ENCODE measurements around the gene FBXL13. TPM values are rescaled to one million over a fixed set of nuclear protein-coding genes. Genes with fewer than 3 reads are reported as not detected.

The FBXL13 gene
- total and polyA plus RNA-seq, 10 of the 15 experiments (the other 5 are each of a cell fraction or from before 2014, with no cell fraction given), result 0.08 to 0.95 (median 0.28) TPM; not detected in 2

DNA sequence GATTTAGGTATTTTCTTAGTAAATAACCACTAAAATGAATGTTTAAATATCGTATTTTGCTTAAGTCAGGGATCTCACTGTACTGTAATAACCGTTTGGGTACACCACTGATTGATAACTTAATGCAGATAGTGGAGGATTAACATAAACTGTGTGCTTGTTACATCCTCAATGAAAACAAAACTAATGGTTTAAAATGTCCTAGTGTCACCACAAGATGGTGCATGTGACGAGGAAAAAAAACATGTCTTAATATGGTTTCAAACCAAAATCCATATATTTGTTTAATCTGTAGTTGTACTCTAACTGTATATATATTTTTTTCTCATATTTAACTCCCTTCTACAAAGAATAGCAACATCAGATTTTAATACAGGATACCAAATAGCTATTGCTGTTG, 19.5 kb upstream of the FBXL13 start:
- no peak for ATAC-seq
- TF ChIP-seq JUNB (IDR thresholded peaks at IDR 0.05), result no peak
- TF ChIP-seq CREM (IDR thresholded peaks at IDR 0.05; ENCODE audit: low read depth), result no peak
- peak; percentile 48 for TF ChIP-seq RAD21 (IDR thresholded peaks at IDR 0.05; ENCODE audit: insufficient read depth, low read depth, low read length)
- TF ChIP-seq BACH1 (IDR thresholded peaks at IDR 0.05; ENCODE audit: borderline replicate concordance), result no peak
- TF ChIP-seq CTCF (IDR thresholded peaks at IDR 0.05 in 2 of 3, conservative IDR thresholded peaks at IDR 0.05 in 1 of 3; ENCODE audit: control insufficient read depth in 2 of 3, extremely low read depth in 1 of 3, insufficient read depth in 1 of 3, low read depth in 3 of 3, low read length in 3 of 3), result peak in 2 of 3 experiments; percentile 18 to 26; a peak in 2 of 6 replicates
- no peak for TF ChIP-seq ZSCAN29 (IDR thresholded peaks at IDR 0.05)
- Histone ChIP-seq H3K4me3 (no peak overlapping the region), H2AFZ (ENCODE audit: control insufficient read depth, low read depth, low read length) (no peak overlapping the region), H3K4me1 (ENCODE audit: control insufficient read depth, insufficient read depth, low read length) (no peaks in the 10 kb centered on the region), H3K27me3 (replicated peaks in 1 of 2; ENCODE audit: control insufficient read depth in 2 of 2, insufficient read depth in 2 of 2, low read length in 1 of 2) (no peaks in the 10 kb centered on the region), H3K9me3 (replicated peaks; ENCODE audit: control insufficient read depth, insufficient read depth, low read length) (no peaks in the 10 kb centered on the region; the same call in 2 of the 3 replicates), H3K79me2 (ENCODE audit: control insufficient read depth, insufficient read depth, low read length) (no peaks in the 10 kb centered on the region), H3K36me3 (ENCODE audit: control insufficient read depth in 2 of 2, insufficient read depth in 2 of 2, low read length in 1 of 2) (peaks cover 0 to 13% of the 10 kb centered on the region in 2 experiments; a peak in 2 of 4 replicates), H3K27ac (ENCODE audit: control insufficient read depth, insufficient read depth) (no peak overlapping the region), H4K20me1 (ENCODE audit: control insufficient read depth, insufficient read depth) (no peaks in the 10 kb centered on the region), H3K9ac (ENCODE audit: control insufficient read depth, insufficient read depth, low read length) (no peak overlapping the region), H3K4me2 (ENCODE audit: control insufficient read depth, insufficient read depth) (no peak overlapping the region)
- 65% methylated on average over 3 of the region's 3 CpGs for WGBS (ENCODE audit: insufficient coverage, insufficient replicate concordance, low lambda C conversion rate, missing lambda C conversion rate)
- CTCF ChIA-PET, result no interaction called here
- intact Hi-C loops (cut with micrococcal nuclease; ENCODE audit: unreplicated experiment) (no loop called here), in situ Hi-C loops (cut with MboI) (no loop called here)
- POLR2A ChIA-PET, result no interaction called here
- SMC1A ChIA-PET (ENCODE audit: uncharacterized antibody, unreplicated experiment), result no interaction called here
- DNase-seq (ENCODE audit: low read depth, low spot score), result no peak
- RAD21 ChIA-PET (ENCODE audit: unreplicated experiment), result no interaction called here
- FAIRE-seq, result no peak
- BruUV-seq (replicated peaks), result no TSS peak

DNA sequence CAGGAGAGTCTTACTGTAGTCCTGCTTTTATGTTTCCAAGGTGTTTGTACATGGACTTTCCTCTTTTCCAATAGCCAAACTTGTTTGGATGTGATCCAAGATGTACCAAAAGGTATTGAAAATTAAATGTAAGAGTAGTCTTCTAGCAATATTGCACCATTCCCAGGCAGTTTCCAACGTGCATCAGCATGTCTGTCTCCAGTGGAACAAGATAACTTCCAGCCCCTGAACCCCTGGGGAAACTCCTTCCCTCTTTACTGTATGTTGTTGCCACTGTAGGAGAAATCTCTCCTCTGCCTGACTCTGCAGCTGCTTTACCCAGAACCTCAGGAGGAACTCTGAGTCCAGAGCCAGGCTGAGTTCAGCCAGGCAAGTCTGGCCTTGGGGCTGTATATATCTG, 18.8 kb upstream of the FBXL13 start:
- DNase-seq (ENCODE audit: low read depth, low spot score) (no peak), ATAC-seq (no peak), FAIRE-seq (no peak)
- H3K9me3 ChIP-seq (replicated peaks; ENCODE audit: control insufficient read depth, insufficient read depth, low read length), result no peaks in the 10 kb centered on the region; the same call in 2 of the 3 replicates
- H3K9ac ChIP-seq (ENCODE audit: control insufficient read depth, insufficient read depth, low read length), result no peak overlapping the region
- no peak overlapping the region for H3K4me3 ChIP-seq
- ChIA-PET POLR2A (no interaction called here), CTCF (interaction anchor here (0.8 kb wide), 1 partner anchor 8 kb away, joined by 5 read pairs; no protein-coding TSS in a partner anchor), RAD21 (ENCODE audit: unreplicated experiment) (no interaction called here), SMC1A (ENCODE audit: uncharacterized antibody, unreplicated experiment) (interaction anchor here (0.8 kb wide), 1 partner anchor 58 kb away, joined by 3 read pairs; no protein-coding TSS in a partner anchor)
- no peak overlapping the region for H3K4me2 ChIP-seq (ENCODE audit: control insufficient read depth, insufficient read depth)
- WGBS (ENCODE audit: insufficient coverage, insufficient replicate concordance, low lambda C conversion rate, missing lambda C conversion rate), result 100% methylated on average over 1 of the region's 1 CpG
- no peaks in the 10 kb centered on the region for H3K79me2 ChIP-seq (ENCODE audit: control insufficient read depth, insufficient read depth, low read length)
- BruUV-seq (replicated peaks), result no TSS peak
- TF ChIP-seq KLF5 (IDR thresholded peaks at IDR 0.05; ENCODE audit: partially characterized antibody) (no peak), SREBF1 (IDR thresholded peaks at IDR 0.05; ENCODE audit: low read length) (no peak), ATF7 (IDR thresholded peaks at IDR 0.05; ENCODE audit: low read depth) (no peak), CBX3 (IDR thresholded peaks at IDR 0.05; ENCODE audit: borderline replicate concordance, low read depth) (no peak), CHD1 (IDR thresholded peaks at IDR 0.05; ENCODE audit: low read depth, low read length) (no peak), MTA2 (IDR thresholded peaks at IDR 0.05; ENCODE audit: low read depth) (no peak), ZBED1 (IDR thresholded peaks at IDR 0.05; ENCODE audit: borderline replicate concordance) (no peak), ZSCAN29 (IDR thresholded peaks at IDR 0.05) (no peak)
- peaks cover 0 to 13% of the 10 kb centered on the region in 2 experiments; a peak in 2 of 4 replicates for H3K36me3 ChIP-seq (ENCODE audit: control insufficient read depth in 2 of 2, insufficient read depth in 2 of 2, low read length in 1 of 2)
- no peaks in the 10 kb centered on the region for H3K27me3 ChIP-seq (replicated peaks in 1 of 2; ENCODE audit: control insufficient read depth in 2 of 2, insufficient read depth in 2 of 2, low read length in 1 of 2)
- intact Hi-C loops (cut with micrococcal nuclease; ENCODE audit: unreplicated experiment), result no loop called here
- H3K27ac ChIP-seq (ENCODE audit: control insufficient read depth, insufficient read depth), result no peak overlapping the region
- no peaks in the 10 kb centered on the region for H3K4me1 ChIP-seq (ENCODE audit: control insufficient read depth, insufficient read depth, low read length)
- in situ Hi-C loops (cut with MboI), result no loop called here
- no peak overlapping the region for H2AFZ ChIP-seq (ENCODE audit: control insufficient read depth, low read depth, low read length)
- H4K20me1 ChIP-seq (ENCODE audit: control insufficient read depth, insufficient read depth), result no peaks in the 10 kb centered on the region

All from GM12878 (cell line).